HEK293 (cell line): ENCODE data around the gene ZNF606.

Experiments
- CTCF ChIA-PET: fragments of 350-600 bp; formaldehyde crosslinking; extraction: SDS; loops from one replicate; lab custom pipeline; 2021; ENCODE audit warnings: antibody characterized with exemption; lab: Yijun Ruan, JAX
- POLR2A ChIA-PET: fragments of 300-600 bp; formaldehyde crosslinking; extraction: SDS; loops from one replicate; lab custom pipeline; 2020; ENCODE audit warnings: antibody characterized with exemption, inconsistent platforms; lab: Yijun Ruan, JAX
- H3K27ac ChIP-seq: fragments of 200-500 bp; sonication (Bioruptor generic); 2 replicates; pipeline ENCODE4 v1.5.1; 2014; ENCODE audit warnings: low read depth, low read length, control low read depth, inconsistent platforms; ENCODE audit errors: extremely low read depth
- H3K36me3 ChIP-seq, 2 experiments: fragments of 200-500 bp in 1 of 2; sonication (Bioruptor generic) in 1 of 2; 1 replicate in 1 of 2; 2 replicates in 1 of 2; pipeline ENCODE4 v1.5.1; 2014 to 2017; ENCODE audit warnings: inconsistent platforms in 2 of 2, low read length in 2 of 2; ENCODE audit not compliant: control insufficient read depth in 2 of 2, insufficient read depth in 1 of 2
- H3K4me1 ChIP-seq: fragments of 200-500 bp; sonication (Bioruptor generic); 2 replicates; pipeline ENCODE4 v1.5.1; 2014; ENCODE audit warnings: mild to moderate bottlenecking, low read length, inconsistent platforms; ENCODE audit not compliant: control insufficient read depth, insufficient read depth
- H3K4me3 ChIP-seq: 2 replicates; pipeline ENCODE4 v1.5.1; 2011; ENCODE audit warnings: low read depth, mild to moderate bottlenecking, control low read depth, low read length, moderate library complexity
- H3K9me3 ChIP-seq: fragments of 200-500 bp; sonication (Bioruptor generic); 2 replicates; pipeline ENCODE4 v1.5.1; 2014; ENCODE audit warnings: low read depth, low read length, inconsistent platforms; ENCODE audit not compliant: control insufficient read depth, insufficient read depth
- ELK4 ChIP-seq: IDR thresholded peaks from 2 replicates; pipeline ENCODE4 v1.6.1; 2011; ENCODE audit warnings: mild to moderate bottlenecking, low read depth, low read length, borderline replicate concordance
- GFI1B ChIP-seq: fragments of 450-650 bp; formaldehyde crosslinking; IDR thresholded peaks from 2 replicates; pipeline ENCODE4 v1.5.1; 2016; ENCODE audit warnings: missing biosample characterization, missing genetic modification characterization
- KLF16 ChIP-seq: fragments of 450-650 bp; formaldehyde crosslinking; IDR thresholded peaks from 2 replicates; pipeline ENCODE4 v1.5.1; 2017; ENCODE audit warnings: missing biosample characterization, missing genetic modification characterization
- SETDB1 ChIP-seq: IDR thresholded peaks from one replicate; pipeline ENCODE4 v1.6.1; 2017; ENCODE audit warnings: mild to moderate bottlenecking, low read length, moderate library complexity, mixed read lengths; ENCODE audit not compliant: insufficient read length
- SP2 ChIP-seq: fragments of 450-650 bp; formaldehyde crosslinking; IDR thresholded peaks from 2 replicates; pipeline ENCODE4 v1.5.1; 2016; ENCODE audit warnings: missing biosample characterization, missing genetic modification characterization
- ZBTB6 ChIP-seq: fragments of 450-650 bp; formaldehyde crosslinking; IDR thresholded peaks from 2 replicates; pipeline ENCODE4 v1.5.1; 2017; ENCODE audit warnings: missing biosample characterization, missing genetic modification characterization
- ZFP3 ChIP-seq: fragments of 450-650 bp; formaldehyde crosslinking; IDR thresholded peaks from 2 replicates; pipeline ENCODE4 v1.5.1; 2016; ENCODE audit warnings: low read depth, missing biosample characterization, missing genetic modification characterization
- ZFP69B ChIP-seq: fragments of 450-650 bp; formaldehyde crosslinking; IDR thresholded peaks from 2 replicates; pipeline ENCODE4 v1.5.1; 2016; ENCODE audit warnings: missing biosample characterization, missing genetic modification characterization
- ZNF114 ChIP-seq: fragments of 450-650 bp; formaldehyde crosslinking; IDR thresholded peaks from 2 replicates; pipeline ENCODE4 v1.5.0; 2017; ENCODE audit warnings: missing biosample characterization, missing genetic modification characterization
- ZNF138 ChIP-seq: fragments of 450-650 bp; formaldehyde crosslinking; IDR thresholded peaks from 2 replicates; pipeline ENCODE4 v1.5.1; 2016; ENCODE audit warnings: missing biosample characterization, missing genetic modification characterization, borderline replicate concordance
- ZNF146 ChIP-seq: fragments of 450-650 bp; formaldehyde crosslinking; IDR thresholded peaks from 2 replicates; pipeline ENCODE4 v1.5.1; 2016; ENCODE audit warnings: missing biosample characterization, missing genetic modification characterization
- ZNF157 ChIP-seq: fragments of 450-650 bp; formaldehyde crosslinking; IDR thresholded peaks from 2 replicates; pipeline ENCODE4 v1.5.1; 2016; ENCODE audit warnings: missing biosample characterization, missing genetic modification characterization
- ZNF18 ChIP-seq: fragments of 450-650 bp; formaldehyde crosslinking; IDR thresholded peaks from 2 replicates; pipeline ENCODE4 v1.5.1; 2016; ENCODE audit warnings: missing biosample characterization, missing genetic modification characterization
- ZNF2 ChIP-seq: fragments of 450-650 bp; formaldehyde crosslinking; IDR thresholded peaks from 2 replicates; pipeline ENCODE4 v1.5.1; 2016; ENCODE audit warnings: missing biosample characterization, missing genetic modification characterization
- ZNF280D ChIP-seq: fragments of 450-650 bp; formaldehyde crosslinking; IDR thresholded peaks from 2 replicates; pipeline ENCODE4 v1.5.1; 2016; ENCODE audit warnings: missing biosample characterization, missing genetic modification characterization
- ZNF302 ChIP-seq: fragments of 450-650 bp; formaldehyde crosslinking; IDR thresholded peaks from 2 replicates; pipeline ENCODE4 v1.5.1; 2016; ENCODE audit warnings: missing biosample characterization, missing genetic modification characterization, low read depth
- ZNF311 ChIP-seq: fragments of 450-650 bp; formaldehyde crosslinking; IDR thresholded peaks from 2 replicates; pipeline ENCODE4 v1.5.1; 2017; ENCODE audit warnings: missing biosample characterization, missing genetic modification characterization, borderline replicate concordance
- ZNF341 ChIP-seq: fragments of 450-650 bp; formaldehyde crosslinking; IDR thresholded peaks from 2 replicates; pipeline ENCODE4; 2016; ENCODE audit warnings: low read depth, missing biosample characterization, missing genetic modification characterization
- ZNF544 ChIP-seq: fragments of 450-650 bp; formaldehyde crosslinking; IDR thresholded peaks from 2 replicates; pipeline ENCODE4 v1.5.0; 2017; ENCODE audit warnings: missing biosample characterization, missing genetic modification characterization
- ZNF571 ChIP-seq: fragments of 450-650 bp; formaldehyde crosslinking; IDR thresholded peaks from 2 replicates; pipeline ENCODE4 v1.5.0; 2017; ENCODE audit warnings: missing biosample characterization, missing genetic modification characterization
- ZNF629 ChIP-seq: fragments of 450-650 bp; formaldehyde crosslinking; IDR thresholded peaks from 2 replicates; pipeline ENCODE4 v1.5.1; 2017; ENCODE audit warnings: missing biosample characterization, missing genetic modification characterization
- ZNF677 ChIP-seq: fragments of 450-650 bp; IDR thresholded peaks from 2 replicates; pipeline ENCODE4 v1.5.0; 2018; ENCODE audit warnings: missing biosample characterization, mild to moderate bottlenecking, missing genetic modification characterization, moderate library complexity
- ZNF843 ChIP-seq: fragments of 450-650 bp; formaldehyde crosslinking; IDR thresholded peaks from 2 replicates; pipeline ENCODE4 v1.5.1; 2016; ENCODE audit warnings: missing biosample characterization, missing genetic modification characterization
- ZSCAN23 ChIP-seq: fragments of 450-650 bp; formaldehyde crosslinking; IDR thresholded peaks from 2 replicates; pipeline ENCODE4 v1.5.1; 2016; ENCODE audit warnings: missing biosample characterization, missing genetic modification characterization

ZNF606 gene

GRCh38 chr19:58020129-58020528, 17.5 kb upstream of the ZNF606 start (continued):
- TF ChIP-seq ZSCAN23, result no peak
- no peak for TF ChIP-seq ZNF280D (tag by site-specific recombination)
- no peak for TF ChIP-seq GFI1B (tag by site-specific recombination)
- no peak for TF ChIP-seq ZFP69B (tag by site-specific recombination)
- no peak for TF ChIP-seq ZBTB6 (tag by site-specific recombination)
- no peak for TF ChIP-seq ZNF302 (tag by site-specific recombination)
- no peak for TF ChIP-seq ZNF544 (tag by site-specific recombination)
- no peak for TF ChIP-seq SETDB1
- no peak for TF ChIP-seq ZNF341 (tag by site-specific recombination)

GRCh38 chr19:58014141-58014540, 11.5 kb upstream of the ZNF606 start:
- no peak overlapping the region for H3K4me3 ChIP-seq
- no peaks in the 10 kb centered on the region for H3K36me3 ChIP-seq
- H3K27ac ChIP-seq, result no peak overlapping the region
- ChIA-PET CTCF (no interaction called here), POLR2A (no interaction called here)
- H3K4me1 ChIP-seq, result no peaks in the 10 kb centered on the region
- H3K9me3 ChIP-seq, result no peaks in the 10 kb centered on the region
- no peak for TF ChIP-seq ZNF157 (tag by site-specific recombination)
- TF ChIP-seq ZNF2 (tag by site-specific recombination), result no peak
- no peak for TF ChIP-seq ZNF138 (tag by site-specific recombination)
- TF ChIP-seq ELK4, result no peak

- ChIA-PET POLR2A (no interaction called here), CTCF (interaction anchor here (0.8 kb wide), 1 partner anchor 43 kb away, joined by 3 read pairs; no protein-coding TSS in a partner anchor)
- H3K4me1 ChIP-seq, result no peaks in the 10 kb centered on the region
- H3K36me3 ChIP-seq, result peaks cover 4 to 15% of the 10 kb centered on the region in 2 experiments; a peak in 1 of 3 replicates
- no peaks in the 10 kb centered on the region; the same call in none of the 2 replicates for H3K9me3 ChIP-seq
- no peak overlapping the region for H3K4me3 ChIP-seq
- H3K27ac ChIP-seq, result no peak overlapping the region
- TF ChIP-seq KLF16 (tag by site-specific recombination), result no peak
- TF ChIP-seq ZNF544 (tag by site-specific recombination), result no peak
- no peak for TF ChIP-seq ZNF677
- no peak for TF ChIP-seq ZNF146
- TF ChIP-seq ZNF571 (tag by site-specific recombination), result no peak
- no peak for TF ChIP-seq ZNF114 (tag by site-specific recombination)
- no peak for TF ChIP-seq ZFP3 (tag by site-specific recombination)
- no peak for TF ChIP-seq ZNF18 (tag by site-specific recombination)
- TF ChIP-seq ZNF843 (tag by site-specific recombination), result no peak
- TF ChIP-seq ZNF629, result no peak
- no peak for TF ChIP-seq ZNF311 (tag by site-specific recombination)
- TF ChIP-seq SP2, result no peak
These were observed 7.9 kb upstream of the ZNF606 start for GRCh38 chr19:58010507-58010906.
